Panc1 (cell line): ENCODE data around the gene MLLT10.

Experiments used
- CTCF ChIP-seq: fragments of 450-650 bp; IDR thresholded peaks from 2 replicates; pipeline ENCODE4 v1.5.1; 2017; ENCODE audit warnings: mild to moderate bottlenecking
- TCF7L2 ChIP-seq: IDR thresholded peaks from 2 replicates; pipeline ENCODE4 v1.6.1; 2011; ENCODE audit warnings: mild to moderate bottlenecking, low read depth, low read length, inconsistent platforms

GRCh38 chr10:21732067-21732772, 198.2 kb downstream of the MLLT10 start:
- TF ChIP-seq CTCF: peak; percentile 91
- no peak for TF ChIP-seq TCF7L2
